ENCODE results near the gene IL17F. TPM values are rescaled to one million over a fixed set of nuclear protein-coding genes. Genes with fewer than 3 reads are reported as not detected.
"Not testable (repeated sequence)": the region's sequence is repeated elsewhere in the genome, so short reads cannot be mapped to it uniquely, and the experiment has no call there.

IL17F gene
- polyA plus RNA-seq, 4 donors: 0.27 to 0.44 (median 0.30) TPM; not detected in 1

DNA sequence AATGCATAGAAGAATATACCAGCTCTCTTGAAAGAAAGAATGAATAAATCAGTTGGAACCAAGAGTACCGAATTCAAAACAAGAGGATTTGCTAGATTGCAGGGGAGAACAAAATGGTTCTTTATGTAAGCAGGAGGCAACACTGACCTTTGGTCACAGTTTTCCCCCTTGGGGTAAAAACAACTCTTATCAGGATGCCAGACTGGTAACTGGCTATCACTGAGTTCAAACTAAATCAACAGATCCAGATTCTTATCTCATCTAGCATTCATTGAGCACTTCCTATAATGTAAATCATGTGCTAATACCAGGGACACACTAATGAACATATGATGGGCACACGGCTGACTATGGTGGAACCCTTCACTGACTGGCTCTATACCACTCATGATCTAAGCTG lies 4.8 kb upstream of the IL17F start:
- no peak for DNase-seq (ENCODE audit: low read depth in 4 of 4, low spot score in 2 of 4)

DNA sequence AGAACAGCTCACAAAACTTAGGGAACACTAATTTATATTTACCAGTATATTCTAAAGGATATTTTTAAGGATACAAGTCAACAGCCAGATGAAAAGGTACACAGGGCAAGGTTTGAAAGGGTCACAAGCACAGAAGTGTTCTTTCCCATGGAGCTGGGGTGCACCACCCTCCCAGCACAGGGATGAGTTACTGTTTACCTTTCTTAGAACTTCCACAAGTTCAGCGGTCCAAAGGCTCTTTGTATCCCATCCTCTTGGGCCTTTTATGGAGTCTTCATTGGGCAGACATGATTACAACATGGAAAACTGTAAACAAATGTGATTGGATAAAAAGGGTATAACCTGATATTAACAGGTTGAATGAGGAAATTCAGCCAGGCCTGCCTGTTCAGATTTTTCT lies 1.1 kb upstream of the IL17F start:
- no peak for DNase-seq (ENCODE audit: low read depth in 4 of 4, low spot score in 2 of 4)

- DNase-seq (ENCODE audit: low read depth in 4 of 4, low spot score in 2 of 4): no peak
These were observed 912 bp downstream of the IL17F start for GRCh38 chr6:52243282-52243893.

- no peak for DNase-seq (ENCODE audit: low read depth in 4 of 4, low spot score in 2 of 4)
These were observed 2.5 kb downstream of the IL17F start for GRCh38 chr6:52241819-52242218.

DNA sequence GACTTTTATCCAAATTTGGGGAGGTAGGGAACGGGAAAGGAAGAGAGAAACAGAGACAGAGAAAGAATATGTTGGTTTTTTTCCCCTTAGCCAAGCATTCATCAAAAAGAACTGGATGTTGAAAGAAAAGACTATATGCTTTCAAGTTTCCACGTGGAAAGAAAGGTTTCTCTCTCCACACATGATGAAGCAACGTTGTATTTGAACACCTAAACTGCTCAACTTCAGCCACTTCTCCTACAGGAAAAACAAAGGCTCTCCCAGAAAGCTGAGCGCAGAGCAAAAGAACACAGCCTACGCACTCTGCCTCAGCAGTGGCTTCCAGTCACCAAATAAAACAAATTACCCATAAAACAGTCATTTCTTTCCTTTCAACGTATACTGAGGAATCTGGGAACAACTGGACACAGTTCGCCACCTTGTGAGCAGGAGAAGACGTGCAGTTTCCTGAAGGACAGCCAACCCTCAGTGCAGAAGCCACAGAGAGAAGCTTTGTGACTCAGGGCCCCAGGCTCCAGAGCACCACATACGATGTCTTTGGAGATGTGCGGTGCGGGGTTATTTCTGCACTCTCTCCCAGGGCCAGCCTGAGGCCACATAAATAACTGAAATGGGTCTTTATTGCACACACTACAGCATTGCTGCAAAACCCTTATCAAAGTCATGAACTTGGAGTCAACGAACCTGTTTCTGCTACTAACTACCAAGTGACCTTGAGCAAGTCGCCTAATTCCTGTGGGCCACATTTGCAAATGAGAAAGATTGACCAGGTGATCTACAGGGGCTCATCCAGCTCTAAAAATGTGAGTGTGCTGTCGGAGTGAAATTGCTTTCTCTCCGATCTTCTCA lies 10.1 kb downstream of the IL17F start:
- peak; percentile 53 to 83 (median 66) for DNase-seq (ENCODE audit: low read depth in 4 of 4, low spot score in 2 of 4)

- no peak for DNase-seq (ENCODE audit: low read depth in 4 of 4, low spot score in 2 of 4)
These were observed 11.3 kb downstream of the IL17F start for GRCh38 chr6:52233005-52233404.

GRCh38 chr6:52231406-52232127 lies 12.7 kb downstream of the IL17F start:
- no peak for DNase-seq (ENCODE audit: low read depth in 4 of 4, low spot score in 2 of 4)

- DNase-seq (ENCODE audit: low read depth in 4 of 4, low spot score in 2 of 4): no peak
These were observed 13.6 kb downstream of the IL17F start for GRCh38 chr6:52230685-52231084.

DNA sequence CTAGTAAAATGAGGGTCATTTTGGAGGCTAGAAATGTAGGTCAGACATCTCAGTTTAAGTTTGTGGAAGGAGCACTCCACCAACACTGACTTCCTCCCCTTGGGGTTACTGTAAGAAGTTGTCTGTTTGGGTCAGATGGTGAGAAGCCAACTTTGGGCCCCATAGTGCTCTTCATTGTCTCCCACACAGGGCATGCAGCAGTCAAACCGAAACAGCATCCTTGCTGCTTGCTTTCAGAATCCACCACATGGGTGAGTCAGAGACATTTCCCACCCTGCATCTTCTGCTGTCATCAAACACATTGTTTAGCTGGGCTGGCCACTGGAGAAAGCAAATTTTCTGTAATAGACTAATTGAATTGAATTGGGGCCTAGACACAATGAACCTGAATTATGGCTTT lies 16.8 kb downstream of the IL17F start:
- DNase-seq (ENCODE audit: low read depth in 4 of 4, low spot score in 2 of 4): no peak

DNA sequence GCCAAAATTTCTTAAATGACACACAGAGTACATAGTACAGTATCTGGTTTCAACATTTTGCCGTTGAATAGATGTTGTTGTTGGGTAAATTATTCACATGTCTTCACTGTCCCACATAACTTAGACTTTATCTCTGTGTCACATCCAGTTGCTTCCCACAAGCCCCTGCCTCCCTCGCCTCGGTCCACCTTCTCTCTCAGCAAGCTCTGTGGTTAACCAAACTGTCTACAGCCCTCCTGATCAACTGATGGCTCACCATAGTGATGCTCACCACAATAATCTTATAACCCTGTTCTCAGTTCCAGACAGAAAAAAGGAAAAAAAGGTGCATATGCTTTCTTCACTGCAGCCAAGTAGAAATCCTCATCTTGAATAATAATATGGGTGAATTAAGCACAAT lies 23.0 kb downstream of the IL17F start:
- no peak for DNase-seq (ENCODE audit: low read depth in 4 of 4, low spot score in 2 of 4)

- DNase-seq (ENCODE audit: low read depth in 4 of 4, low spot score in 2 of 4): no peak
These were observed 26.5 kb downstream of the IL17F start for GRCh38 chr6:52217761-52218160.

GRCh38 chr6:52216932-52217575 lies 27.2 kb downstream of the IL17F start:
- DNase-seq (ENCODE audit: low read depth in 4 of 4, low spot score in 2 of 4): no peak

- no peak for DNase-seq (ENCODE audit: low read depth in 4 of 4, low spot score in 2 of 4)
These were observed 28.5 kb downstream of the IL17F start for GRCh38 chr6:52215787-52216186.

GRCh38 chr6:52213127-52213526 lies 31.2 kb downstream of the IL17F start:
- DNase-seq (ENCODE audit: low read depth in 4 of 4, low spot score in 2 of 4): no peak

- DNase-seq (ENCODE audit: low read depth in 4 of 4, low spot score in 2 of 4): no peak
These were observed 34.1 kb downstream of the IL17F start for GRCh38 chr6:52210227-52210626.

- DNase-seq (ENCODE audit: low read depth in 4 of 4, low spot score in 2 of 4): no peak
These were observed 34.5 kb downstream of the IL17F start for GRCh38 chr6:52209770-52210169.

GRCh38 chr6:52208612-52209011 lies 35.7 kb downstream of the IL17F start:
- no peak for DNase-seq (ENCODE audit: low read depth in 4 of 4, low spot score in 2 of 4)

DNA sequence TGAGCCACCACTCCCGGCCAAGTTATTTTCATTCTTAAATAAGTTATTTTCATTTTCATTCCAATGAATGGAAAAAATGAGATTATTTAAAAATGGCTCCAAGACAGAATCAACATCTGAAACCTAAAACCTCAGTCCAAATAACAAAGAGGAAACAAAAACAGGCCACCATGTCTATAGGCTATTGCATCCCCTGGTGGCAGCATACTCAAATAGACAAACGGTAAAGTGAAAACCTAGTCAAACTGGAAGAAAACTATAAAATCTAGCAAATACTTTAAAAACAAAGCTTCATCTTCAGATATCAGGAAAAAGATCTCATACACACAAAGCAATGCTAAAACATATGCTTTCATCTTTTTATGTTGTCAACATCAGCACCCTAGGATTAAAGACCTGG lies 37.2 kb downstream of the IL17F start:
- no peak for DNase-seq (ENCODE audit: low read depth in 4 of 4, low spot score in 2 of 4)

DNA sequence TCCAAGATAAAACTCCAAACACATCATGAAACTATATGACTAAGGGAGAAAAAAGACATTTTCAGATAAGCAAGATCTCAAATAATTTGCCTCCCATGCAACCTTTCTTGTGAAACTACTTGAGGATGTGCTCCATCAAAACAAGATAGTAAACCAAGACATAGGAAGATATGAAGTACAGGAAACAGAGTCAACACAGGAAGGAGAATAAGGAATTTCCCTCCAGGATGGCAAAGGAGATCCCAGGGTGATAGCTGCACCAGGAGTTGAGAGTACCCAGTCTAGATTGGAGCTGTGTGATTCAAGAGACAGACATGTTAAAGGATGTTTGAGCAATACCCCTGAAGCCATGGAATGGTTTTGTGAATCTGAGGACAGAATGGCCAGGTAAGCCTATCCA lies 42.8 kb downstream of the IL17F start:
- no peak for DNase-seq (ENCODE audit: low read depth in 4 of 4, low spot score in 2 of 4)

DNA sequence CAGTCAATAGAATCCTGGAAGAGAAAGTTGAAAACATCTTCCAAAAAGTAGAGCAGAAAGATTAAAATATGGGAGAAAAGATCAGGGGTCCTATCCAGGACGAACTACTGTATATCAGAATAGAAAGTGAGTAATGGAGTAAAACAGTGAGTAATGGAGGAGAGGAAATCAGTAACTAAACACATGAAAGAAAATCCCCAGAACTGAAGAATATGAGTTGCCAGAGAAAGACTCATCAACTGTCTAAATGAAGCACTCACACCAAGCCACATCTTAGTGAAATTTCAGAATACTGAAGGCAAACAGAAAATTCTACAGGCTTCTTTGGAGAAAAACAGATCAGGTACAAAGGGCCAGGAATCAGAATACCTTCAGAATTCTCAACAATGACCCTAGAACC lies 43.3 kb downstream of the IL17F start:
- DNase-seq (ENCODE audit: low read depth in 4 of 4, low spot score in 2 of 4): no peak

GRCh38 chr6:52200088-52200487 lies 44.2 kb downstream of the IL17F start:
- DNase-seq (ENCODE audit: low read depth in 4 of 4, low spot score in 2 of 4): not testable (repeated sequence)
